Transverse colon (tissue), 4 donors: ENCODE results near the gene WBP1L.
A peak's percentile ranks its signal among the peaks of the same experiment; 100 is the strongest.

Experiments used
- CTCF ChIP-seq, 5 experiments: fragments of 200-600 bp in 3 of 5; fragments of 450-650 bp in 2 of 5; sonication (generic) in 3 of 5; IDR thresholded peaks; 1 replicate in 2 of 5; 2 replicates in 3 of 5; pipeline ENCODE4 v1.5.1; 2016 to 2017; ENCODE audit warnings: antibody characterized with exemption in 5 of 5, inconsistent platforms in 3 of 5, mild to moderate bottlenecking in 2 of 5, moderate library complexity in 1 of 5
- POLR2A ChIP-seq: fragments of 450-650 bp; IDR thresholded peaks from one replicate; pipeline ENCODE4 v1.6.1; 2016; ENCODE audit warnings: antibody characterized with exemption, mild to moderate bottlenecking, moderate library complexity
- POLR2AphosphoS5 ChIP-seq, 3 donors: sonication (generic); formaldehyde crosslinking; IDR thresholded peaks; one replicate each; pipeline ENCODE4 v1.6.1; 2016; ENCODE audit warnings: antibody characterized with exemption in 3 of 3

- TF ChIP-seq CTCF (IDR thresholded peaks at IDR 0.05) (peak; percentile 84 to 91 (median 90)), POLR2A (no peak), POLR2AphosphoS5 (IDR thresholded peaks at IDR 0.05) (no peak)
These were observed 14.4 kb upstream of the WBP1L start for GRCh38 chr10:102729029-102730026.
